Prostate gland (tissue), 2 donors: ENCODE results near the gene SLC38A11. TPM values are rescaled to one million over a fixed set of nuclear protein-coding genes. Genes with fewer than 3 reads are reported as not detected.

ENCODE experiments used
- DNase-seq: peaks from one replicate; pipeline ENCODE4 v3.0.0-alpha.2; 2019; ENCODE audit warnings: low spot score
- H3K27ac ChIP-seq, 2 donors: fragments of 200-600 bp; sonication (generic); 2 replicates each; pipeline ENCODE4 v1.5.1; 2017 to 2019
- H3K27me3 ChIP-seq: fragments of 200-600 bp; sonication (generic); replicated peaks from 2 replicates; pipeline ENCODE4 v1.5.1; 2019; ENCODE audit not compliant: insufficient read depth
- H3K36me3 ChIP-seq, 2 donors: fragments of 200-600 bp; sonication (generic); 1 replicate in 1 of 2; 2 replicates in 1 of 2; pipeline versions ENCODE4 v1.5.1 to v1.8.1; 2017 to 2019
- H3K4me1 ChIP-seq: fragments of 200-600 bp; sonication (generic); replicated peaks from 2 replicates; pipeline ENCODE4 v1.5.1; 2019
- H3K4me3 ChIP-seq, 2 donors: fragments of 200-600 bp; sonication (generic); 2 replicates each; pipeline ENCODE4 v1.5.1; 2017 to 2019
- H3K9me3 ChIP-seq: fragments of 200-600 bp; sonication (generic); 2 replicates; pipeline ENCODE4 v1.5.1; 2017
- CTCF ChIP-seq, 4 experiments: fragments of 200-600 bp in 2 of 4; fragments of 450-650 bp in 2 of 4; sonication (generic) in 2 of 4; IDR thresholded peaks; 1 replicate in 3 of 4; 2 replicates in 1 of 4; pipeline ENCODE4 v1.5.1; 2016 to 2019; ENCODE audit warnings: antibody characterized with exemption in 4 of 4, mild to moderate bottlenecking in 2 of 4, moderate library complexity in 2 of 4
- POLR2A ChIP-seq: fragments of 450-650 bp; IDR thresholded peaks from one replicate; pipeline ENCODE4 v1.6.1; 2016; ENCODE audit warnings: antibody characterized with exemption, mild to moderate bottlenecking
- POLR2AphosphoS5 ChIP-seq: sonication (generic); formaldehyde crosslinking; IDR thresholded peaks from one replicate; pipeline ENCODE4 v1.6.1; 2017; ENCODE audit warnings: antibody characterized with exemption
- WGBS: methylation state at CpG from one replicate; pipeline ENCODE4 v1.1.5; 2018; 5-methylcytosine and 5-hydroxymethylcytosine counted together
- intact Hi-C: fragments of 100-400 bp; cut with DNase I; formaldehyde crosslinking; loops from one replicate; pipeline ENCODE4 v1.14.2; 2022
- total RNA-seq, 2 donors: library from RNA; depleted of rRNA; stranded (reverse); fragments of >200 nt; gene quantifications; one replicate each; pipeline ENCODE4 v1.1.0, GENCODE V29; 2016

SLC38A11 gene
- total RNA-seq, 2 donors from 2014 or later, result 2.8 to 3.0 TPM

DNA sequence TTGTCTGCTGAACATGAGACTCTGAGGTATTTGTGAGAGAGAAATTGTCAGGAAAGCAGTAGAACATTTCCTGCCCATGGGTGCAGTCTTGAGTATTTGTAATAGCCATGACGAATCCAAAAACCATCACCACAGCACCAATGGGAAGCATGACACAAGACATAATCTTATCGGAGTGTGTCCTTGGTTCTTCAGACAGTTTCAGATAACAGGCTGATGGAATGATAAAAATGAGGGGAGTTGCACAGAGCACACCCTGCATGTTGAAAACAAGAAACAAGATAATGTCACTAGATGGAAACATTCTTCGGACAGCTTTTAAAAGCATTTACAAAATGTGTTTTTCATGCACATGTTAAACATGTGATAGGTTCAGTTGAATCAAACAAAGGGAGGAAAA is 56.9 kb downstream of the SLC38A11 start:
- H3K9me3 ChIP-seq, result no peaks in the 10 kb centered on the region
- H3K27me3 ChIP-seq, result no peaks in the 10 kb centered on the region
- no peak overlapping the region for H3K4me3 ChIP-seq
- no peak overlapping the region for H3K27ac ChIP-seq
- intact Hi-C loops, result no loop called here
- DNase-seq, result no peak
- H3K36me3 ChIP-seq, result no peaks in the 10 kb centered on the region
- TF ChIP-seq POLR2AphosphoS5, result no peak
- WGBS, result 51% methylated on average over 3 of the region's 3 CpGs
- H3K4me1 ChIP-seq, result no peaks in the 10 kb centered on the region

- intact Hi-C loops, result no loop called here
- no peak overlapping the region for H3K27ac ChIP-seq
- H3K36me3 ChIP-seq, result no peaks in the 10 kb centered on the region
- H3K9me3 ChIP-seq, result no peaks in the 10 kb centered on the region
- 73% methylated on average over 3 of the region's 3 CpGs for WGBS
- TF ChIP-seq POLR2A, result no peak
- no peak for TF ChIP-seq CTCF (IDR thresholded peaks at IDR 0.05)
- TF ChIP-seq POLR2AphosphoS5, result no peak
- H3K4me3 ChIP-seq, result no peak overlapping the region
- H3K4me1 ChIP-seq, result no peaks in the 10 kb centered on the region
- DNase-seq, result no peak
- no peaks in the 10 kb centered on the region for H3K27me3 ChIP-seq
Observed at GRCh38 chr2:164897469-164898260, 57.7 kb downstream of the SLC38A11 start.

DNA sequence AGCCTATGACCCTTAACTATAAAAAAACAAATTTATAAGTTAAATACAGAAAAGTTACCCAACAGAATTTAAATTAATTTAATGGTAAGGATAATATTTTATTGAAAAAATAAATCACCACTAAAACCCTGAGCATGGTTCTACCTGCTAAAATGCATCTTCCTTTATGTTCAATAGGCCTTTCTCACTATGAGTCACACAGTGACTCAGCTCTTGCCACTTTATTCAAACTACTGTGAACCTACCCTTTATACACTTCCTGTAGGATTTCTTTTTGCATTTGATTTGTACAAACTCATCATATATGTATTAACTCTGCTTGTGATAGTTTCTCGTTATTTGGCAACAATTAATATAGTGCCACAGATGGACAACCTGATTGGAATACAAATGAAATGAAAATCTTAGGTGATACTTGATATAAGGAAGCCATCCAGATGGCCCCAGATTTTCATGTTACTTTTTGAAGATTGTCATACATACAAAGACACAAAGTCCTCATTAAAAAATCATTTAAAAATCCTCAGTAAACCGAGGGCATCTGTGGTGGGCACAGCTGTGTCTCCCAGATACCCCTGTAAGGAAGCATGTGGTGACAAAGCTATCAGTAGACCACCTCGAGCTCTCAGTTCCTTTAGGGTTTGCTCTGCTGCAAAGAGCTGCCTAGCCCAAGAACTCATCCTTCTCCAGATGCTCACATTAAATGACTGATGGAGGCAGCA is 58.5 kb downstream of the SLC38A11 start:
- H3K27ac ChIP-seq, result no peak overlapping the region
- WGBS, result 56% methylated on average over 3 of the region's 3 CpGs

DNA sequence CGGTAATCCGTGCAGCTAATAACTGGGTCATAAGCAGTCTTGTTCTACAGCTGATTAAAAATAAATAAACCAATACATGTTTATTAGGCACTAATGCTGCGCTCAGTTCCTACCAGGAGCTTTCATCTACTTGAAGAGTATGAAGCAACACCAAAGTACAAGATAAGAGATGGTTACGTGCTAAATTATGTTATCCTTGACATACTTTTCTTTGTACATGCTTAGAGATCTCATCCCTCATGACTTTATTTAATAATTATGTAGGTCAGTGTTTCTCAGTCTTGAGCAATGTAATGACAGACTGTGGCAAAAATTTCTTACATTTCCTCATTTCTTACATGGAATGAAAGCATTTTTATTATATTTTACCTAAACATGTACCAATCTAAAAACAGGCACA is 59.1 kb downstream of the SLC38A11 start:
- Histone ChIP-seq H3K27me3 (no peaks in the 10 kb centered on the region), H3K9me3 (no peaks in the 10 kb centered on the region), H3K4me1 (no peaks in the 10 kb centered on the region), H3K36me3 (no peaks in the 10 kb centered on the region), H3K27ac (no peak overlapping the region), H3K4me3 (no peak overlapping the region)
- TF ChIP-seq POLR2AphosphoS5 (no peak), POLR2A (no peak), CTCF (IDR thresholded peaks at IDR 0.05) (no peak)
- 85% methylated on average over 4 of the region's 4 CpGs for WGBS
- no peak for DNase-seq
- intact Hi-C loops, result no loop called here

More for the DNA sequence above, 58.5 kb downstream of the SLC38A11 start:
- no peak overlapping the region for H3K4me3 ChIP-seq
- H3K4me1 ChIP-seq, result no peaks in the 10 kb centered on the region
- H3K9me3 ChIP-seq, result no peaks in the 10 kb centered on the region
- TF ChIP-seq CTCF (IDR thresholded peaks at IDR 0.05) (no peak), POLR2A (no peak), POLR2AphosphoS5 (no peak)
- H3K36me3 ChIP-seq, result no peaks in the 10 kb centered on the region
- no peaks in the 10 kb centered on the region for H3K27me3 ChIP-seq
- no peak for DNase-seq
- intact Hi-C loops, result no loop called here

GRCh38 chr2:164891460-164891859 is 63.9 kb downstream of the SLC38A11 start:
- no peaks in the 10 kb centered on the region for H3K4me1 ChIP-seq
- H3K27me3 ChIP-seq, result no peaks in the 10 kb centered on the region
- H3K36me3 ChIP-seq, result no peaks in the 10 kb centered on the region
- DNase-seq, result no peak
- H3K9me3 ChIP-seq, result no peaks in the 10 kb centered on the region
- WGBS, result 90% methylated on average over 5 of the region's 5 CpGs
- TF ChIP-seq POLR2A (no peak), CTCF (IDR thresholded peaks at IDR 0.05) (no peak), POLR2AphosphoS5 (no peak)
- no peak overlapping the region for H3K27ac ChIP-seq
- intact Hi-C loops, result no loop called here
- H3K4me3 ChIP-seq, result no peak overlapping the region
